Activated CD4-positive, alpha-beta T cell treated with anti-CD3 and anti-CD28 coated beads, Interleukin-2, Interleukin-4, amounts not matched to agents 100 ng/mL and 50 ng/mL, durations not matched to agents 16 hours and 8 hours (primary cell): ENCODE data around the gene FBXW5.
A peak's percentile ranks its signal among the peaks of the same experiment; 100 is the strongest.

Source experiments
- DNase-seq: peaks from one replicate; pipeline ENCODE4 v3.0.0-alpha.2; 2020; ENCODE audit warnings: low spot score

The FBXW5 gene

GRCh38 chr9:136944519-136945332 lies at the start of gene FBXW5, which contains the start of gene C8G:
TSS of gene FBXW5 (minus strand) at chr9:136944738. CDS start at chr9:136944083, 655 bp downstream.
TSS of gene C8G (plus strand) at chr9:136945243. CDS start at chr9:136945321, 78 bp downstream.
- DNase-seq, result peak; percentile 95

DNA sequence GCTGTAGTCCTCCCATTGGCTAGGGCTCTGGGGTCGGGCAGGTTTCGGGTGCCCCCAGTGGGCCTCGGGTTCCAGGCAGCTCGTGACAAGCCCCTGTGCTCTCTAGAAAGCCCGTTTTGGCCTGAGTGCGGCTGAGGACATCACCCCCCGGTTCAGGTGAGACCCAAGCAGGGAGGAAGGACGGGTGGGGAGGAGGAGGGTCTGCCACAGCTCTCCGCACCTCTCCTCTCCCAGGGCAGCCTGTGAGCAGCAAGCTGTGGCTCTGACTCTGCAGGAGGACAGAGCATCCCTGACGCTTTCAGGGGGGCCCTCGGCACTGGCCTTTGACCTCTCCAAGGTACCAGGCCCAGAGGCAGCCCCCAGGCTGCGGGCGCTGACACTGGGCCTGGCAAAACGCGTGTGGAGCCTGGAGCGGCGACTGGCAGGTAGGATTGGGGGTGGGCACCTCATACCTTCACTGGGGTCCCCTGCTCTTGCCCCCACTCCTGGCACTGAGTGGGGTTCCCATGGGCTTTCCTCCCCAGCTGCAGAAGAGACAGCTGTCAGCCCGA lies 48.4 kb upstream of the FBXW5 start:
- DNase-seq, result no peak

DNA sequence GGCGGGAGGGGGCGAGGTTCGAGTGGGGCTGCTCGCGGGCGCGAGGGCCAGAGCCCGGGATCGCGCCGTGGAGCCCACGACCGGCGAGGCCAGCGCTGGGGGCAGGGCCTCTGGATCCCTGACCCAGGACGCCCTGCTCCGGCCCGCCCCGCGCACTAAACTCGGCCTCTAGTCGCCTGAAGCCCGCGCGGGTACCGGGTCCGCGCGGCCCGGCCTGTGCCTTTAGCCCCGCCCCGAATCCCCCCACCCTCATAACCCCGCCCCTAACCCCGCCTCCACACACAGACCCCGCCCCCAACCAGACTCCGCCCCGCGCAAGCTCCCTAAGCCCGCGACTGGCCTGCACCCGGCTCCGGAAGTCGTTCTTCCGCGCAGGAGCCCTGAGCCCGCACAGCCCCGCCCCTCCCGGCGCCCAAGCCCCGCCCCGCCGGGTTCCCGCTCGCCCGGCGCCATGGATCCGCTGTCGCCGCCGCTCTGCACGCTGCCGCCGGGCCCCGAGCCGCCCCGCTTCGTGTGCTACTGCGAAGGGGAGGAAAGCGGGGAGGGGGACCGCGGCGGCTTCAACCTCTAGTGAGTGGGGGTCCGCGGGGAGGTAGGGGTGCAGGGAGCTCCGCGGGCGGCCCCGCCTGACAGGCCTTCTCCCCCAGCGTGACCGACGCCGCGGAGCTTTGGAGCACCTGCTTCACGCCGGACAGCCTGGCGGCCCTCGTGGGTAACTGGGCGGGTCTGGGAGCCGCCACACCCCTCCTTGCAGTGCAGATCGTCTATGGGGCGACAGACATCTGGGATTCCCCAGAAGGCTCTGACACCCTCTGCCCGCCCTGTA lies 47.7 kb upstream of the FBXW5 start, which contains the start of gene PAXX:
Gene PAXX (plus strand): TSS at position 430 of the 826 bp plus-strand sequence. CDS start 22 bp downstream, at position 452.
- peak; percentile 95 for DNase-seq

- no peak for DNase-seq
Observed at GRCh38 chr9:136990242-136990911, 45.8 kb upstream of the FBXW5 start.

- DNase-seq, result no peak
Observed at GRCh38 chr9:136988872-136989271, 44.3 kb upstream of the FBXW5 start.

GRCh38 chr9:136985853-136986252 lies 41.3 kb upstream of the FBXW5 start:
- DNase-seq, result no peak

GRCh38 chr9:136985027-136985602 lies 40.6 kb upstream of the FBXW5 start:
- DNase-seq, result no peak

DNA sequence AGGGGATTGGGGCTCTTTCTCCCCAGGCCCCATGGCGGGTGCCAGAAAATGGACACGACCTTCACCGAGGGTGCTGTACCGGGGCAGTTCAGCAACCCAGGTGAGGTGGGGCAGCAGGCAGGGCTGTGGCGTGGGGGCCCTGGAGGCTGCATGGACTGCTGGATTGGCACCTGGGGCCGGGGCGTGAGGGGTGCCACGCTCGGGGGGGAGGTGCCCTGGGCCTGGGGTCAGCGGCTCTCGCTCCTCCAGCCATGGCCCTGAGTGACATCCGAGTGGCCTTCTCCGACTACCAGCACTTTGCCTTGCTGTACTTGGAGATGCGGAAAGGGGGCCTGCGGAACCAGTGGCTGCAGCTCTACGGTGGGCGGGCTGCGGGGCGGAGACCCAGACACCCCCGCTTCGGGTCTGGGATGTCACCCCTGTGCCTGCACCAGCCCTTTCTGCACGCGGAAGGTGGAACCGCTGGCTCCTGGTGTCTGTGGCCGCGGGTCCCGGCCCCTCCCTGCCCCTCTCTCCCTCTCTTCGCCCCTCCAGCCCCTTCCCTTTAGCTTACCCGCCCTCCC lies 40.0 kb upstream of the FBXW5 start:
- DNase-seq, result no peak

GRCh38 chr9:136983656-136984314 lies 39.2 kb upstream of the FBXW5 start:
- DNase-seq, result no peak

DNA sequence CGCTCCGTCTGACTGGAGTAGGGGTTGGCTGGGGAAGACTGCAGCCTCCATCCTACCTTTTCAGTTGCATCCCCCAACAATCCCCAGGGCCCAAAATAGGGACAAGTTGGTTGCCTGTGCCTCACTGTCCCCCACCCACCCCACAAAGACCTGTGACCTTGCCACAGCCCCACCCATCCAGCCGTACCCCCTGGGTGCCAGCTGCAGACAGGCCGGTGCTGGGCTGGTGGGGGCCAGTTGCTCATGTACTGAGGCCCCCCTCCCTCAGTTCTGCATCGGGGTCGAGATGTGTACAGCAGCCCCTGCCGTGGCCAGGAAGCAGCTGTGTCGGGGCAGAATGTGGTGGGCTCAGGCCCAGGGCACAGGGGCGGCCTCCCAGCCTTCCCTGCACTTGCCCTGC lies 38.6 kb upstream of the FBXW5 start:
- DNase-seq, result no peak

- DNase-seq, result no peak
Observed at GRCh38 chr9:136982232-136983051, 37.9 kb upstream of the FBXW5 start, which contains the start of gene LCNL1. TSS of gene LCNL1 (plus strand) at chr9:136982993. CDS start at chr9:136983587, 594 bp downstream.

GRCh38 chr9:136981588-136982231 lies 37.2 kb upstream of the FBXW5 start:
- DNase-seq, result no peak

DNA sequence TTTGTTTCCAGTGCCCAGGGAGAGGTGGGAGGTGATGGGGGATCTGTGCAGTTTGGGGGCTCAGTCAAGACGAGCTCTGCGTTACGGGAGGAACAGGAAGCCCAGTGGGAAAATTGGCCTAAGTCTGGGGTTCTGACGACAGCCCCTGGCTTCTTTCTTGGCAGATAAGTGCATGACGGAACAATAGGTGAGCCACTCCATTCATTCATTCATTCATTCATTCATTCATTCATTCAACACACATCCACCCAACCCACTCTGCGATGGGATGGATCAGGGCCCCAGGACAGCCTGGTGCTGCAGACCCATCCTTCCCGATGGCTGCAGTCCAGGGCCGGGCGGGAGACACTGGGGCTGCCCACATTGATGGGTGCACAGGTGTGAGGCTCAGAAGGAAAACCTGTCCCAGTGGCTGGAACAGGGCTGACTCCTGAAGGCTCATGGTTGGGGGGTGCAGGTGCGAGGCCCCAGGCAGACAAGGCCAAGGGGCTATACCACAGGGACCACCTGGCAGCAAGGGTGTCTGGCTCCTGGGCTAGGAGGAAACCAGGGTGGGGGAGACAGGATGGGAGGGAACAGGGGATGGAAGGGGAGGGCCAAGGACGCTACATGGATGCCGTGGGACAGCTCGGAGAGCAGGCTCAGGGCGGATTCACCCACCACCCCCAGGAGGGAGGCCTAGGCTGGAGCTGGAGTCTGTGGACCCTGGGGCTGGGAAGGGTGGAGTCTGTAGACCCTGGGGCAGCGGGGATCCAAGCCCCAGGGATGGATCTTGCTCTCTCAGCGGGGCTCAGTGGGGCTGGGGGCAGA lies 36.3 kb upstream of the FBXW5 start:
- no peak for DNase-seq

DNA sequence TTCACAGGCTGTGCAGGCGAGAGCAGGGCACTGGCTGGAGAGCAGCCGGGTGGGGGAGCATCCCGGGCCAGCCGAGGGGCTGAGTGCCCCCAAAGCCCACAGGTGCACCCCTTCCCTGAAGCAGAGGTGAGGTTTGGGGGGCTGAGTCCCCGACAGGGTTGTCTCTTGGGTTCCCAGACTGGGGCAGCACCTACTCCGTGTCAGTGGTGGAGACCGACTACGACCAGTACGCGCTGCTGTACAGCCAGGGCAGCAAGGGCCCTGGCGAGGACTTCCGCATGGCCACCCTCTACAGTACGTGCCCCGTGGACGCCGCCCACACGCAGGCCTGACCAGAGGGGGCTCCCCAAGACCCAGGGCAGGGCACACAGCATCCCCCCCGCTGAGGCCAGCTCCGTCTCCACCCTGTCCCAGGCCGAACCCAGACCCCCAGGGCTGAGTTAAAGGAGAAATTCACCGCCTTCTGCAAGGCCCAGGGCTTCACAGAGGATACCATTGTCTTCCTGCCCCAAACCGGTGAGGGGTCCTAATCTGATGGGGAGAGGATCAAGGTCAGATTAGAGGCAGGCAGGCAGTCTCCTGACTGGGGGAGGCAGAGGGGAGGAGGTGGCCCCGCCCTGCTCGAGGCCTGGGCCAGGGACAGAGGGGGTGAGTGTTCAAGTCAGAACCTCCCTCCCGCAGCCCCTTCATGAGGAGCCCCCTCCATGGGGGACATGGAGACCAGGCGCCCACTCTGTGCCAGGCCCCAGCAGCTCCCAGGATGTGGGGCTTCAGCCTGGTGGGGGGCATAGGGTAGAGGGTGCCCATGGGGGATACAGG lies 35.4 kb upstream of the FBXW5 start:
- no peak for DNase-seq

GRCh38 chr9:136978865-136979544 lies 34.5 kb upstream of the FBXW5 start:
- no peak for DNase-seq

GRCh38 chr9:136978073-136978864 lies 33.7 kb upstream of the FBXW5 start:
- DNase-seq, result peak; percentile 57
